Heart left ventricle (tissue), 16 donors: ENCODE results near the gene GRWD1. TPM values are rescaled to one million over a fixed set of nuclear protein-coding genes. Genes with fewer than 3 reads are reported as not detected.

Experiments
- ATAC-seq, 4 donors: fragments of 200-7000 bp; cut with Tn5 transposase; one replicate each; pipeline ENCODE4 v1.9.1; 2020 to 2022; ENCODE audit warnings: moderate library complexity in 4 of 4, mild to moderate bottlenecking in 3 of 4, moderate number of reproducible peaks in 1 of 4
- DNase-seq, 5 donors: peaks; one replicate each; pipeline ENCODE4 v3.0.0-alpha.2; 2020
- H3K27ac ChIP-seq, 12 donors: fragments of 200-600 bp; sonication (generic) in 4 of 12; one replicate each; pipeline versions ENCODE4 v1.5.0 to v1.8.0; 2016 to 2022; ENCODE audit warnings: mild to moderate bottlenecking in 2 of 12
- H3K27me3 ChIP-seq, 9 donors: fragments of 200-600 bp; sonication (generic) in 2 of 9; one replicate each; pipeline versions ENCODE4 v1.5.1 to v1.8.0; 2016 to 2022; ENCODE audit warnings: mild to moderate bottlenecking in 3 of 9
- H3K36me3 ChIP-seq, 9 donors: fragments of 200-600 bp; sonication (generic) in 2 of 9; one replicate each; pipeline versions ENCODE4 v1.5.0 to v1.8.0; 2018 to 2022; ENCODE audit warnings: mild to moderate bottlenecking in 2 of 9
- H3K4me1 ChIP-seq, 12 donors: fragments of 200-600 bp; sonication (generic) in 4 of 12; one replicate each; pipeline versions ENCODE4 v1.5.0 to v1.8.0; 2016 to 2022; ENCODE audit warnings: mild to moderate bottlenecking in 3 of 12
- H3K4me3 ChIP-seq, 12 donors: fragments of 200-600 bp; sonication (generic) in 4 of 12; one replicate each; pipeline versions ENCODE4 v1.5.0 to v1.8.0; 2017 to 2022; ENCODE audit warnings: mild to moderate bottlenecking in 9 of 12, moderate library complexity in 4 of 12
- H3K9me3 ChIP-seq, 12 donors: fragments of 200-600 bp; sonication (generic) in 4 of 12; one replicate each; pipeline versions ENCODE4 v1.5.0 to v1.8.0; 2016 to 2022; ENCODE audit warnings: mild to moderate bottlenecking in 1 of 12
- POLR2A ChIP-seq, 2 donors: fragments of 450-650 bp; IDR thresholded peaks; one replicate each; pipeline ENCODE4 v1.6.1; 2017; ENCODE audit warnings: antibody characterized with exemption in 2 of 2, mild to moderate bottlenecking in 2 of 2, moderate library complexity in 2 of 2
- WGBS, 4 donors: extraction: QIAGEN DNeasy Blood & Tissue Kit in 2 of 4; methylation state at CpG; one replicate each; pipeline versions ENCODE4 v1.1.5 to v1.1.7; 2013 to 2018; 5-methylcytosine and 5-hydroxymethylcytosine counted together
- intact Hi-C, 10 donors: fragments of 100-400 bp; cut with DNase I; formaldehyde crosslinking; loops; one replicate each; pipeline versions ENCODE4 v1.11.1 to v1.14.2; 2022
- polyA plus RNA-seq, 2 donors: library from polyadenylated mRNA; stranded (reverse); fragments of 200-250 nt; gene quantifications; one replicate each; pipeline ENCODE4 v1.2.3, GENCODE V29; 2013
- total RNA-seq, 9 donors: library from RNA; depleted of rRNA in 2 of 9; stranded (reverse); fragments of >200 nt in 2 of 9; fragmentation: NEBNext Ultra II Directional in 3 of 9; extraction: Animal tissue kit (Norgen Biotek cat#: 25700) in 3 of 9; gene quantifications; one replicate each; pipeline versions ENCODE4 v1.1.0 to v1.2.4, GENCODE V29; 2016 to 2023
- TF ChIP-seq, protein P1 (sequence below), 12 donors: fragments of 200-600 bp; sonication (generic) in 4 of 12; IDR thresholded peaks; one replicate each; pipeline versions ENCODE4 v1.5.0 to v1.8.0; 2018 to 2022; ENCODE audit warnings: antibody characterized with exemption in 12 of 12, mild to moderate bottlenecking in 5 of 12
- donor health status: ischemic (EF 13 %, LVEDD 7.1; RV severe dilation, severe dysfunction).
- donor health status: healthy with polysubstance abuse.
- donor health status: DM: no; HTN: yes; CAD: no.
- donor health status: DM: no; HTN: no; CAD: no.
- donor health status: ischemic (EF 25% LVEDD 6.9; RV normal size, moderate dysfunction).
- donor health status: ischemic (EF 25% LVEDD 5.7; RV mildly dilated, moderate dysfunction).
- donor health status: healthy.
- donor health status: DM: yes; HTN: yes; CAD: no.
- donor health status: ischemic (EF 35%, LVEDD 5.7; RV mildly dilated, moderate dysfunction).
- donor health status: nonischemic (EF 11% LVEDD 7.7; RV severe dilation, severe dysfunction).
- donor health status: DM: yes; HTN: yes; CAD: no.
- donor health status: PGD.
- donor health status: ischemic (EF 29% LVEDD 5.4; RV normal size, mild dysfunction).
- donor health status: nonischemic (EF 23%, LVEDD 6.1; RV moderate dilation, normal function).

Gene GRWD1
- total and polyA plus RNA-seq, 11 donors, result 5.1 to 35.4 (median 19.0) TPM

DNA sequence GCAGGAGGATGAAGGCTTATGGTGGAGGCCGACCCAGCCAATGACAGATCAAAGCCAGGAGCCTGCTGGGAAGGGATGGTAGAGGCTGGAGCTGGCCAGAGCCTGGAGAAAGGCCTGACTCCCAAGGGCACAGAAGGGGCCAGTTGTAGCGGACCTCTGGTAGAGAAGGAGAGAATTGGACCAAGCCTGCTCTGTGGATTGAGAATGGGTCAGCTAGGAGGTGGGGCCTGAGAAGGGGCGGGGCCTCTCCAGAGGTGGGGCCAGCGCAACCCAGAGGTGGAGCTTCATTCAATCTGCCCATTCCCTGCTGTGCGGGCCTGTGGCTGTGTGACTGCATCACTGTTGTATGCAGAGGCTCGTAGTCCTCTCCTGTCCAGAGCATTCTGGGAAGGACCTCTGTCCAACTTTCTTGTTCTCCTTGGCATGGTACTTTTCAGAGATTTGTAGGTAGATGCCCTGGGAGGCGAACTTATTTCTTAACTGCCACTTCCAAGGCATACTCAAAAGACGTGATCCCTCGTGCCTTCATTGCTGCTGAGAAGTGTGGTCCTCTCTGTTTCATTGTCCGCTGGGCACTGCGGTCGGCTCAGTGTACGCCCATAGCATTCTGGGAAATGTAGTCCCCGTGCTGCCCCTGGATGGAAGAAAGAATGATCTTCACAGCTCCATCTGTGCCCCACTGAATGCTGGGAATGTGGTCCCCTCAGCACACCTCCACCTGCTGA, 45.6 kb upstream of the GRWD1 start:
- Histone ChIP-seq H3K27me3 (peaks cover 16 to 40% (median 27%) of the 10 kb centered on the region in 9 donors), H3K36me3 (no peaks in the 10 kb centered on the region), H3K4me1 (peaks cover 0 to 30% (median 4%) of the 10 kb centered on the region in 12 donors), H3K27ac (peak overlapping the region in 6 of 12 donors; percentile 20 to 42 (median 30)), H3K9me3 (no peaks in the 10 kb centered on the region), H3K4me3 (peak overlapping the region in 6 of 12 donors; percentile 16 to 49 (median 24))
- intact Hi-C loops, result no loop called here
- TF ChIP-seq POLR2A (IDR thresholded peaks at IDR 0.05), result no peak
- TF ChIP-seq, protein P1, sequence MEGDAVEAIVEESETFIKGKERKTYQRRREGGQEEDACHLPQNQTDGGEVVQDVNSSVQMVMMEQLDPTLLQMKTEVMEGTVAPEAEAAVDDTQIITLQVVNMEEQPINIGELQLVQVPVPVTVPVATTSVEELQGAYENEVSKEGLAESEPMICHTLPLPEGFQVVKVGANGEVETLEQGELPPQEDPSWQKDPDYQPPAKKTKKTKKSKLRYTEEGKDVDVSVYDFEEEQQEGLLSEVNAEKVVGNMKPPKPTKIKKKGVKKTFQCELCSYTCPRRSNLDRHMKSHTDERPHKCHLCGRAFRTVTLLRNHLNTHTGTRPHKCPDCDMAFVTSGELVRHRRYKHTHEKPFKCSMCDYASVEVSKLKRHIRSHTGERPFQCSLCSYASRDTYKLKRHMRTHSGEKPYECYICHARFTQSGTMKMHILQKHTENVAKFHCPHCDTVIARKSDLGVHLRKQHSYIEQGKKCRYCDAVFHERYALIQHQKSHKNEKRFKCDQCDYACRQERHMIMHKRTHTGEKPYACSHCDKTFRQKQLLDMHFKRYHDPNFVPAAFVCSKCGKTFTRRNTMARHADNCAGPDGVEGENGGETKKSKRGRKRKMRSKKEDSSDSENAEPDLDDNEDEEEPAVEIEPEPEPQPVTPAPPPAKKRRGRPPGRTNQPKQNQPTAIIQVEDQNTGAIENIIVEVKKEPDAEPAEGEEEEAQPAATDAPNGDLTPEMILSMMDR (IDR thresholded peaks at IDR 0.05), result no peak
- 39 to 46% (median 40%) methylated on average over 12 to 14 of the region's 14 CpGs for WGBS, 4 donors
- ATAC-seq (peak; percentile 47 to 81 (median 74)), DNase-seq (peak in 4 of 5 donors; percentile 52 to 81 (median 68))

DNA sequence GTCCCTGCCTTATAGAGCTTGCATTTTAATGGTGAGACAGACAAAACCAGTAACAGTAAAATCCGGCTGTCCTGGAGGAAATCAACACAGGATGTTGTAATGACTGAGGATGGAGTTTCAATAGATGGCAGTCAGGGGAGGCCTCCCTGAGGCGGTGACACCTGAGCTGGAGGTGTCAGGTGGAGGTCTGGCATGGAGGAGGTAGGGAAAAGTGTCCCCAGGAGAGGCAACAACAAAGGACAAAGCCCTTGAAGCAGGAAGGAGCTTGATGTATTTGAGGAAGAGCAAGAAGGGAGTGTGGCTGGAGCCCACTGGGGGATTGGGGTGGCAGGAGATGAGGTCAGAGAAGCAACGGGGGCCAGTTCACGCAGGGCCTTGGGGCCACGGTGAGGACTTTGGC, 44.5 kb upstream of the GRWD1 start:
- no peaks in the 10 kb centered on the region for H3K9me3 ChIP-seq
- TF ChIP-seq POLR2A (IDR thresholded peaks at IDR 0.05), result no peak
- TF ChIP-seq, protein P1 (IDR thresholded peaks at IDR 0.05), result no peak
- H3K27me3 ChIP-seq, result peaks cover 9 to 29% (median 16%) of the 10 kb centered on the region in 9 donors
- H3K4me1 ChIP-seq, result peaks cover 0 to 30% (median 4%) of the 10 kb centered on the region in 12 donors
- ATAC-seq, result no peak
- no peak overlapping the region for H3K4me3 ChIP-seq
- WGBS, 4 donors, result 54 to 64% (median 60%) methylated on average over 5 of the region's 5 CpGs
- H3K27ac ChIP-seq, result no peak overlapping the region
- no peak for DNase-seq
- intact Hi-C loops, result no loop called here
- H3K36me3 ChIP-seq, result no peaks in the 10 kb centered on the region

DNA sequence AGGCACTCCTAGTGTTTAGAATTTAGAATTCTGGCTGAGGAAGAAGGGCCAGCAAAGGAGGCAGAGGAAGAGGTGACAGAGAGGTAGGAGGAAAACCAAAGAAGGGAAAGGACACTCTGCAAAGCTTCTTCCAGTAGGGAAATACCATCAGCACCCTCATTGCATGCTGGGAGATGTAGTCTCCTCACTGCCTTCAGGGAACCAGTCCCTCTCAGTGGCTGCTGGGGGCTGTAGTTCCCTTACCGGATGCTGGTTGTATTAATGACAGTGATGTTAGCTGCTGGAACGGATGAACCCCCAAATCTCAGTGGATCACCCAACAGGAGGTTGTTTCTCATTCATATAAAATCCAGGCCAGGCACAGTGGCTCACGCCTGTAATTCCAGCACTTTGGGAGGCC, 42.2 kb upstream of the GRWD1 start:
- Histone ChIP-seq H3K36me3 (no peaks in the 10 kb centered on the region), H3K9me3 (no peaks in the 10 kb centered on the region), H3K27ac (no peak overlapping the region), H3K4me3 (no peak overlapping the region), H3K4me1 (peaks cover 0 to 18% (median 0%) of the 10 kb centered on the region in 12 donors), H3K27me3 (peaks cover 0 to 11% (median 0%) of the 10 kb centered on the region in 9 donors)
- TF ChIP-seq POLR2A (IDR thresholded peaks at IDR 0.05), result no peak
- TF ChIP-seq, protein P1 (IDR thresholded peaks at IDR 0.05), result no peak
- peak in 2 of 5 donors; percentile 48 to 58 for DNase-seq
- intact Hi-C loops, result no loop called here
- 25 to 40% (median 32%) methylated on average over 3 of the region's 3 CpGs for WGBS, 4 donors
- ATAC-seq, result peak in 3 of 4 donors; percentile 45 to 65 (median 62)

DNA sequence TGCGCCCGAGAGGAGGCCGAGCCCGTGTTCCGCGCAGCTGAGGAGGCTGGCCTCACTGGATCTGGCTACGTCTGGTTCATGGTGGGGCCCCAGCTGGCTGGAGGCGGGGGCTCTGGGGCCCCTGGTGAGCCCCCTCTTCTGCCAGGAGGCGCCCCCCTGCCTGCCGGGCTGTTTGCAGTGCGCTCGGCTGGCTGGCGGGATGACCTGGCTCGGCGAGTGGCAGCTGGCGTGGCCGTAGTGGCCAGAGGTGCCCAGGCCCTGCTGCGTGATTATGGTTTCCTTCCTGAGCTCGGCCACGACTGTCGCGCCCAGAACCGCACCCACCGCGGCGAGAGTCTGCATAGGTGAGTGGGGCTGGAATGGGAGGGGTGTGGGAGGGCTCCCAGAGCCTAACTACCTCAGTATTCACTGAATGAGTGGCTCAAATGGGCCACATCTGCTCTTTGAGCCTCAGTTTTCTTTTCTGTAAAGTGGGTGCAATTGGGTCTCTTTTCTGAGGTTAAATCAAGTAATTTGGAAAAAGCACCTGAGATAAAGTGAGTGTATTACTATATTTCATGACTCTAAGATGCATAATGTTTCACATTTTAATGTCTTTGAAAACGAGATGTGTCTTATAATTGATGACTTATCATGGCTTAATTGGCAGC, 40.6 kb upstream of the GRWD1 start:
- peaks cover 0 to 11% (median 0%) of the 10 kb centered on the region in 12 donors for H3K4me1 ChIP-seq
- DNase-seq, result no peak
- no peak for ATAC-seq
- no peaks in the 10 kb centered on the region for H3K9me3 ChIP-seq
- no peak overlapping the region for H3K4me3 ChIP-seq
- H3K36me3 ChIP-seq, result no peaks in the 10 kb centered on the region
- intact Hi-C loops, result no loop called here
- 90 to 92% (median 91%) methylated on average over 16 to 27 of the region's 27 CpGs for WGBS, 4 donors
- no peak for TF ChIP-seq POLR2A (IDR thresholded peaks at IDR 0.05)
- TF ChIP-seq, protein P1 (IDR thresholded peaks at IDR 0.05), result no peak
- peaks cover 0 to 11% (median 0%) of the 10 kb centered on the region in 9 donors for H3K27me3 ChIP-seq
- no peak overlapping the region for H3K27ac ChIP-seq
